NB4 (cell line): Measurements from ENCODE around the gene C12orf60.

Source experiments
- CTCF ChIP-seq: IDR thresholded peaks from one replicate; pipeline ENCODE4 v1.5.1; 2012; ENCODE audit warnings: low read depth, low read length
- MYC ChIP-seq: IDR thresholded peaks from 2 replicates; pipeline ENCODE4 v1.6.1; 2011; ENCODE audit warnings: low read depth, low read length
- POLR2A ChIP-seq: IDR thresholded peaks from 2 replicates; pipeline ENCODE4 v1.6.1; 2011; ENCODE audit warnings: mild to moderate bottlenecking; ENCODE audit not compliant: insufficient read length; ENCODE audit errors: extremely low read depth
- TF ChIP-seq, protein P1 (sequence below): IDR thresholded peaks from 2 replicates; pipeline ENCODE4 v1.6.1; 2011; ENCODE audit warnings: low read depth, low read length

DNA sequence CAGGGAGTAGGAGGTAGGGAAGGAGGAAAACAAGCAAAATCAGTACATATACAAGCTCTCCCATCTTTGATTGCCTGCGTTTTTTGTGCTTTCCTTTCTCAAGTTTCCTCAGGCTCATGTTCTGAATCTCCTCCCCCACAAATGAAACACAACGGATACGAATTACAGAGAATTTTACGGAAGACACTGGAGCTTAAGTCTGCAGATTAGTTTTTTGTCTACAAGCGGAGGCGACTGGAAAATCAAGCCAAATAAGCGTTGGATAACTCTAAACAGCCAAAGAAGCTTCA is 804 bp upstream of the C12orf60 start:
- TF ChIP-seq CTCF (no peak), POLR2A (no peak), MYC (no peak)
- TF ChIP-seq, protein P1, sequence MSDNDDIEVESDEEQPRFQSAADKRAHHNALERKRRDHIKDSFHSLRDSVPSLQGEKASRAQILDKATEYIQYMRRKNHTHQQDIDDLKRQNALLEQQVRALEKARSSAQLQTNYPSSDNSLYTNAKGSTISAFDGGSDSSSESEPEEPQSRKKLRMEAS = no peak
